OCI-LY7 (cell line): ENCODE measurements around the gene GPS1. TPM values are rescaled to one million over a fixed set of nuclear protein-coding genes. Genes with fewer than 3 reads are reported as not detected.

Experiments
- BruUV-seq: library from RNA; stranded (reverse); fragments of 400-500 nt; replicated peaks from 2 replicates; lab custom pipeline; 2021; lab: Mats Ljungman, UMichigan
- CTCF ChIA-PET: fragments of 300-600 bp; sonication (Branson Sonifier 250); formaldehyde crosslinking; loops from one replicate; lab custom pipeline; 2022; ENCODE audit warnings: antibody characterized with exemption; ENCODE audit not compliant: unreplicated experiment; lab: Charles Lee
- POLR2A ChIA-PET: fragments of 300-600 bp; sonication (Branson Sonifier 250); formaldehyde crosslinking; loops from one replicate; lab custom pipeline; 2022; ENCODE audit warnings: antibody characterized with exemption; lab: Charles Lee
- DNase-seq: peaks from one replicate; pipeline ENCODE4 v3.0.0-alpha.2; 2015; ENCODE audit warnings: low spot score
- H2AFZ ChIP-seq: fragments of 200-600 bp; sonication (generic), shearing (Covaris generic); 2 replicates; pipeline ENCODE4 v1.6.1; 2014; ENCODE audit warnings: mild to moderate bottlenecking, antibody characterized with exemption, low read length, moderate library complexity
- H3K27ac ChIP-seq: fragments of 200-600 bp; sonication (generic); 2 replicates; pipeline ENCODE4 v1.5.1; 2014; ENCODE audit warnings: mixed run types, low read depth, mild to moderate bottlenecking, moderate library complexity, low read length, inconsistent platforms; ENCODE audit not compliant: poor library complexity, severe bottlenecking
- H3K36me3 ChIP-seq: fragments of 200-600 bp; sonication (generic); 2 replicates; pipeline ENCODE4 v1.6.1; 2014; ENCODE audit warnings: mild to moderate bottlenecking, antibody characterized with exemption, low read length, moderate library complexity, mixed read lengths; ENCODE audit not compliant: insufficient read depth
- H3K4me1 ChIP-seq: fragments of 200-600 bp; sonication (generic); 2 replicates; pipeline ENCODE4 v1.5.1; 2014; ENCODE audit warnings: mild to moderate bottlenecking, low read length; ENCODE audit not compliant: insufficient read depth, poor library complexity, severe bottlenecking
- H3K4me2 ChIP-seq: fragments of 200-600 bp; sonication (generic); 2 replicates; pipeline ENCODE4 v1.6.1; 2014; ENCODE audit warnings: mild to moderate bottlenecking, low read length
- H3K4me3 ChIP-seq: fragments of 200-600 bp; sonication (generic); 2 replicates; pipeline ENCODE4 v1.5.1; 2014; ENCODE audit warnings: mild to moderate bottlenecking, low read depth, low read length; ENCODE audit not compliant: poor library complexity, severe bottlenecking
- H3K79me2 ChIP-seq: fragments of 200-600 bp; sonication (generic); 2 replicates; pipeline ENCODE4 v1.6.1; 2016; ENCODE audit warnings: low read depth, mild to moderate bottlenecking, low read length, moderate library complexity, mixed read lengths; ENCODE audit not compliant: insufficient read depth
- H3K9me2 ChIP-seq: fragments of 200-600 bp; sonication (generic); 2 replicates; pipeline ENCODE4 v1.6.1; 2016; ENCODE audit warnings: mild to moderate bottlenecking, low read length, mixed read lengths; ENCODE audit not compliant: insufficient read depth
- H3K9me3 ChIP-seq: fragments of 200-600 bp; sonication (generic); 2 replicates; pipeline ENCODE4 v1.6.1; 2014; ENCODE audit warnings: mild to moderate bottlenecking, mixed run types, low read length, mixed read lengths
- H4K20me1 ChIP-seq: fragments of 200-600 bp; sonication (generic); 2 replicates; pipeline ENCODE4 v1.6.1; 2014; ENCODE audit warnings: mild to moderate bottlenecking, antibody characterized with exemption, low read length, moderate library complexity, mixed read lengths; ENCODE audit not compliant: insufficient read depth
- EZH2phosphoT487 ChIP-seq: fragments of 200-600 bp; sonication (generic); IDR thresholded peaks from 2 replicates; pipeline ENCODE4 v1.6.1; 2018; ENCODE audit warnings: low read depth, borderline replicate concordance, mild to moderate bottlenecking, mixed run types, antibody characterized with exemption, low read length, moderate library complexity, mixed read lengths
- intact Hi-C: fragments of 100-400 bp; cut with micrococcal nuclease; formaldehyde crosslinking; loops from one replicate; pipeline ENCODE4 v1.10.0; 2022; ENCODE audit not compliant: unreplicated experiment
- total RNA-seq, 2 experiments: library from RNA; depleted of rRNA in 1 of 2; stranded (reverse); fragments of >200 nt in 1 of 2; shearing (Covaris generic) in 1 of 2; gene quantifications; 2 replicates each; pipeline ENCODE4 v1.2.3, GENCODE V29; 2014 to 2022
- TF ChIP-seq, protein P1 (sequence below): fragments of 200-600 bp; sonication (generic); conservative IDR thresholded peaks from 2 replicates; pipeline ENCODE4 v1.5.1; 2014; ENCODE audit warnings: mild to moderate bottlenecking, antibody characterized with exemption, low read length, moderate library complexity, mixed read lengths

GPS1 gene
- total RNA-seq, 2 experiments from 2014 or later, result 133 to 169 TPM

DNA sequence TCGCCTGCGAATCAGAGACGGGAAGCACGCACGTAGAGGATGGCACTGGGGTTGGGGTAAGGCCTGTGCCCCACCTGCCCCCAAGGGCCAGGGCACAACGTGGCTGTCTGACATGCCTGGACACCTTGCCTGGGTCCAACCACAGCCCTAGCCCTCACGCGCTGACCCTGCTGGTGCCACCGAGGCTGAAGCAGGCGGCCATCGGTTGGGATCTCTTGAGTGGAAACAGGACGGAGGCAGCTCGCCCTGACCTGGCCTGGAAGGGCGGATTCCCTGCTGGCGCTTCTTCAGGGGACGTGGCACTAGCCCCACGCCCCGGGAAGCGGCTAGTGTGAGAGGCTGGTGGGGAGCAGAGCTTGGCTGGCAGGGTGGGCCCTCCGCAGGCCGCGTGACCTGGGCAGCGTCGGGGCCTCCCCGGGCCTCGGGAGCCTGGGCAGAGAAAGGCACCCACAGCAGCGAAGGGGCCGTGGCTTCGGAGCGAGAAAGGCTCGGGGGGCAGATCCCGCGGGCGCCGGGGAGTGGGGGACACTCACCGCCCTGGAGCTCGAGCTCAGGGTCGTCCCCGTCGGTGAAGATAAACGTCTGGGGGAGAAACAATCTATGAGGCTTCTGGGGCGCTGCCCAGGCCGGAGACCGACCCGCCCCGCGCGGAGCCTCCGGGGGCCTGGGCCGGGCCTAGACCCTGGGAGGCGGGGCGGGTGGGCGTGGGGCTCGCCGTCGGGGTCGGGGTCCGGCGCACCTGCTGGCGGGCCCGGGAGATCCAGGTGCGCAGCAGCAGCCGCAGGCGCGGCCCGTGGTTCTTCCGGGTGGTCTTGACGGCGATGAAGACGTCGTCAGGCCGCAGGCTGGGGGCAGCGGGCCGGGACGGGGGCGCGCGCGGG, 697 bp upstream of the GPS1 start:
- POLR2A ChIA-PET, result interaction anchor here (1.0 kb wide), 1 partner anchor 13 kb away, joined by 4 read pairs; the partner anchor contains the start of gene DCXR
- peak; percentile 39 for DNase-seq
- H3K4me1 ChIP-seq, result peaks cover 21% of the 10 kb centered on the region
- no peaks in the 10 kb centered on the region for H3K9me3 ChIP-seq
- BruUV-seq, result no TSS peak
- peaks cover 28% of the 10 kb centered on the region for H3K36me3 ChIP-seq
- H4K20me1 ChIP-seq, result no peaks in the 10 kb centered on the region
- no peak overlapping the region for H3K27ac ChIP-seq
- H3K9me2 ChIP-seq, result no peaks in the 10 kb centered on the region
- CTCF ChIA-PET, result no interaction called here
- TF ChIP-seq, protein P1, sequence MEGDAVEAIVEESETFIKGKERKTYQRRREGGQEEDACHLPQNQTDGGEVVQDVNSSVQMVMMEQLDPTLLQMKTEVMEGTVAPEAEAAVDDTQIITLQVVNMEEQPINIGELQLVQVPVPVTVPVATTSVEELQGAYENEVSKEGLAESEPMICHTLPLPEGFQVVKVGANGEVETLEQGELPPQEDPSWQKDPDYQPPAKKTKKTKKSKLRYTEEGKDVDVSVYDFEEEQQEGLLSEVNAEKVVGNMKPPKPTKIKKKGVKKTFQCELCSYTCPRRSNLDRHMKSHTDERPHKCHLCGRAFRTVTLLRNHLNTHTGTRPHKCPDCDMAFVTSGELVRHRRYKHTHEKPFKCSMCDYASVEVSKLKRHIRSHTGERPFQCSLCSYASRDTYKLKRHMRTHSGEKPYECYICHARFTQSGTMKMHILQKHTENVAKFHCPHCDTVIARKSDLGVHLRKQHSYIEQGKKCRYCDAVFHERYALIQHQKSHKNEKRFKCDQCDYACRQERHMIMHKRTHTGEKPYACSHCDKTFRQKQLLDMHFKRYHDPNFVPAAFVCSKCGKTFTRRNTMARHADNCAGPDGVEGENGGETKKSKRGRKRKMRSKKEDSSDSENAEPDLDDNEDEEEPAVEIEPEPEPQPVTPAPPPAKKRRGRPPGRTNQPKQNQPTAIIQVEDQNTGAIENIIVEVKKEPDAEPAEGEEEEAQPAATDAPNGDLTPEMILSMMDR, result no peak
- no peak for TF ChIP-seq EZH2phosphoT487
- peak overlapping the region; percentile 75 for H3K4me3 ChIP-seq
- intact Hi-C loops, result loop anchor here (1.0 kb wide), 1 partner anchor 14 kb away; the partner anchor contains the start of gene DCXR
- peak overlapping the region; percentile 10; the same call in 1 of the 2 replicates for H2AFZ ChIP-seq
- peaks cover 8% of the 10 kb centered on the region; the same call in 1 of the 2 replicates for H3K79me2 ChIP-seq
- peak overlapping the region; percentile 89 for H3K4me2 ChIP-seq

DNA sequence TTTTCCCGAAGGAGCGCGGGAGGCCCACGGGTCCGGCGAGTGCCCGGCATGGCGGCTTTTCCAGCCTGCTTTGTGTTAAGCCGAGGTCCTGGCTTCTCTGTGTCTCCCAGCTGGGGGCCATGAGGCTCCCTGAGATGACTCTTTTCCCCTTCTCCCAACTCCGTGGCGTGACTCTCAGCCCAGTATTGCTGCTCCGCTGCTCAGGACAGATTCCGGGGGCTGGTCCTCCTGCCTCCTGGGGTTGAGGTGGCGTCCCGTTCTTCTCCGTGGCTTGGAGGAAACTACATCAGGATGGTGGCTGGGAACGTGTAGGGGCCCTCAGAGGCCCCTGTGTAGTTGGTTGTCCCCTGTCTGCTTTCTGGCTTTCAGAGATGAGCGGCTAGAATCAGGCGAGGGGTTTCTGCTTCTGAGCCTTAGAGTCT, 951 bp downstream of the GPS1 start:
- Histone ChIP-seq H3K79me2 (peaks cover 8% of the 10 kb centered on the region; the same call in 1 of the 2 replicates), H3K9me2 (no peaks in the 10 kb centered on the region), H4K20me1 (no peaks in the 10 kb centered on the region), H3K36me3 (peaks cover 45% of the 10 kb centered on the region), H3K9me3 (no peaks in the 10 kb centered on the region), H3K27ac (no peak overlapping the region), H2AFZ (no peak overlapping the region), H3K4me1 (peaks cover 21% of the 10 kb centered on the region), H3K4me2 (peak overlapping the region; percentile 91), H3K4me3 (peak overlapping the region; percentile 75)
- POLR2A ChIA-PET, result no interaction called here
- intact Hi-C loops, result no loop called here
- CTCF ChIA-PET, result no interaction called here
- no peak for DNase-seq
- no TSS peak for BruUV-seq
- TF ChIP-seq, protein P1, result no peak
- TF ChIP-seq EZH2phosphoT487, result no peak

DNA sequence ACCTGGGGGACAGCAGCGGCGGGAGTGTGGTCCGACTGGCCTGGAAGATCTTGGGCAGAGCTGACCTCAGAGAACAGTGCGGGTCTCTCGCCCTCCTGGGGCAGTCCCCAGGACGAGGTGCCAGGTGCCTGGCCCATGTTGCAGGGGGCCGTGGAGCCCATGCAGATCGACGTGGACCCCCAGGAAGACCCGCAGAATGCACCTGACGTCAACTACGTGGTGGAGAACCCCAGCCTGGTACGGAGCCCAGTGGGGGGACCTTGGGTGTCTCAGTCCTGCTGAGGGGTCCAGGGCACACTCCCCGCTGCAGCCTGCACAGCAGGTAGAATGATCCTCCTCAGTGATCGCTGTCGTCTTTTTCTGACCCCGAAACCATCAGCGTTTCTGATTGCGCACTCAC, 1.4 kb downstream of the GPS1 start:
- H2AFZ ChIP-seq, result no peak overlapping the region

More for the DNA sequence above, 1.4 kb downstream of the GPS1 start:
- TF ChIP-seq, protein P1, result no peak
- TF ChIP-seq EZH2phosphoT487, result no peak
- H4K20me1 ChIP-seq, result no peaks in the 10 kb centered on the region
- H3K4me1 ChIP-seq, result peaks cover 21% of the 10 kb centered on the region
- ChIA-PET CTCF (no interaction called here), POLR2A (no interaction called here)
- H3K4me3 ChIP-seq, result peak overlapping the region; percentile 75
- H3K27ac ChIP-seq, result no peak overlapping the region
- intact Hi-C loops, result no loop called here
- peaks cover 49% of the 10 kb centered on the region for H3K36me3 ChIP-seq
- peak overlapping the region; percentile 91 for H3K4me2 ChIP-seq
- no peak for DNase-seq
- peaks cover 8% of the 10 kb centered on the region; the same call in 1 of the 2 replicates for H3K79me2 ChIP-seq
- BruUV-seq, result no TSS peak
- no peaks in the 10 kb centered on the region for H3K9me2 ChIP-seq
- H3K9me3 ChIP-seq, result no peaks in the 10 kb centered on the region
